ENCODE measurements around the gene SLC2A4.

Gene SLC2A4

GRCh38 chr17:7235693-7236665, 45.5 kb upstream of the SLC2A4 start:
- no peak overlapping the region for H3K27ac ChIP-seq
- H3K4me2 ChIP-seq, result no peak overlapping the region
- H3K4me1 ChIP-seq (ENCODE audit: low read depth, poor library complexity, severe bottlenecking), result no peaks in the 10 kb centered on the region
- no peaks in the 10 kb centered on the region for H3K36me3 ChIP-seq (ENCODE audit: insufficient read depth)
- H3K27me3 ChIP-seq (ENCODE audit: insufficient read depth, low read depth), result no peaks in the 10 kb centered on the region
- no peak overlapping the region for H2AFZ ChIP-seq (ENCODE audit: low read depth)
- no peaks in the 10 kb centered on the region for H4K20me1 ChIP-seq (ENCODE audit: insufficient read depth)
- H3K4me3 ChIP-seq (IDR thresholded peaks at IDR 0.05; ENCODE audit: insufficient read depth, low read depth, low read length), result no peak overlapping the region
- no peak for TF ChIP-seq CTCF (conservative IDR thresholded peaks at IDR 0.05; ENCODE audit: low read depth, low read length)
- no peaks in the 10 kb centered on the region for H3K79me2 ChIP-seq (ENCODE audit: insufficient read depth, low read depth)
- no peak overlapping the region for H3K9ac ChIP-seq

DNA sequence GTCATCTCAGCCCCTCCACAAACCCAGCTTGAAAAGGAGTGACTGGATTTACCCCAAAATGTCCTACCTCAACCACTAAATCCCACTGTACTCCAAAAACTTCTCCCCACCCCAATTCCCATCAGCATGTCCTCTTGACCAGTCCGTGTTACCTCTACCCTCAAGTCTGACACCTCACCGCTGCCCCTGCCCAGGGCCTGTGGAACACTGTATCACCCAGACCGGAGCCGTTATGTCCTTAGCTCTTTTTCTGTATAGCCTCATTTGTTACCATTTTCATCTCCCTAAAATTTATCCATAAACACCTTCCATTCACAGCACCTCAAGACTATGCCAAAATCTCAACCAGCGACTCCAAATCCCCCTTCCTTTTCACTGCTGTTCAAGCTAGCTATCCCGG, 44.7 kb upstream of the SLC2A4 start:
- TF ChIP-seq CTCF (conservative IDR thresholded peaks at IDR 0.05; ENCODE audit: low read depth, low read length), result no peak
- no peaks in the 10 kb centered on the region for H3K4me1 ChIP-seq (ENCODE audit: low read depth, poor library complexity, severe bottlenecking)
- no peaks in the 10 kb centered on the region for H4K20me1 ChIP-seq (ENCODE audit: insufficient read depth)
- no peak overlapping the region for H2AFZ ChIP-seq (ENCODE audit: low read depth)
- H3K27me3 ChIP-seq (ENCODE audit: insufficient read depth, low read depth), result no peaks in the 10 kb centered on the region
- no peak overlapping the region for H3K9ac ChIP-seq
- no peaks in the 10 kb centered on the region for H3K79me2 ChIP-seq (ENCODE audit: insufficient read depth, low read depth)
- no peak overlapping the region for H3K4me3 ChIP-seq (IDR thresholded peaks at IDR 0.05; ENCODE audit: insufficient read depth, low read depth, low read length)
- no peak overlapping the region for H3K4me2 ChIP-seq
- no peak overlapping the region for H3K27ac ChIP-seq
- no peaks in the 10 kb centered on the region for H3K36me3 ChIP-seq (ENCODE audit: insufficient read depth)

GRCh38 chr17:7237266-7237760, 44.2 kb upstream of the SLC2A4 start:
- Histone ChIP-seq H3K4me2 (no peak overlapping the region), H2AFZ (ENCODE audit: low read depth) (no peak overlapping the region), H3K79me2 (ENCODE audit: insufficient read depth, low read depth) (no peaks in the 10 kb centered on the region), H3K36me3 (ENCODE audit: insufficient read depth) (no peaks in the 10 kb centered on the region), H4K20me1 (ENCODE audit: insufficient read depth) (no peaks in the 10 kb centered on the region), H3K9ac (no peak overlapping the region), H3K27ac (no peak overlapping the region), H3K4me3 (IDR thresholded peaks at IDR 0.05; ENCODE audit: insufficient read depth, low read depth, low read length) (no peak overlapping the region), H3K27me3 (ENCODE audit: insufficient read depth, low read depth) (no peaks in the 10 kb centered on the region), H3K4me1 (ENCODE audit: low read depth, poor library complexity, severe bottlenecking) (no peaks in the 10 kb centered on the region)
- no peak for TF ChIP-seq CTCF (conservative IDR thresholded peaks at IDR 0.05; ENCODE audit: low read depth, low read length)

GRCh38 chr17:7237761-7238419, 43.6 kb upstream of the SLC2A4 start:
- H3K9ac ChIP-seq, result peak overlapping the region; percentile 41; the same call in 1 of the 2 replicates
- no peak overlapping the region for H3K4me2 ChIP-seq
- no peak overlapping the region for H3K27ac ChIP-seq
- no peaks in the 10 kb centered on the region for H3K36me3 ChIP-seq (ENCODE audit: insufficient read depth)
- H3K27me3 ChIP-seq (ENCODE audit: insufficient read depth, low read depth), result no peaks in the 10 kb centered on the region
- H4K20me1 ChIP-seq (ENCODE audit: insufficient read depth), result no peaks in the 10 kb centered on the region
- H3K4me3 ChIP-seq (IDR thresholded peaks at IDR 0.05; ENCODE audit: insufficient read depth, low read depth, low read length), result no peak overlapping the region
- no peaks in the 10 kb centered on the region for H3K79me2 ChIP-seq (ENCODE audit: insufficient read depth, low read depth)
- no peak for TF ChIP-seq CTCF (conservative IDR thresholded peaks at IDR 0.05; ENCODE audit: low read depth, low read length)
- no peaks in the 10 kb centered on the region for H3K4me1 ChIP-seq (ENCODE audit: low read depth, poor library complexity, severe bottlenecking)
- H2AFZ ChIP-seq (ENCODE audit: low read depth), result no peak overlapping the region
